Glutamatergic neuron (in vitro differentiated cells): ENCODE measurements around the gene TRIM17. TPM values are rescaled to one million over a fixed set of nuclear protein-coding genes. Genes with fewer than 3 reads are reported as not detected.

Experiments used
- DNase-seq: peaks from one replicate; pipeline ENCODE4 v3.0.0; 2022
- H3K27ac Mint-ChIP-seq: one replicate; pipeline ENCODE4 v1.8.0; 2020; ENCODE audit warnings: mild to moderate bottlenecking, mixed read lengths, inconsistent platforms; ENCODE audit not compliant: unreplicated experiment
- H3K27me3 Mint-ChIP-seq: one replicate; pipeline ENCODE4 v1.8.0; 2020; ENCODE audit warnings: mild to moderate bottlenecking, moderate library complexity, mixed read lengths, inconsistent platforms; ENCODE audit not compliant: unreplicated experiment
- H3K36me3 Mint-ChIP-seq: one replicate; pipeline ENCODE4 v1.8.0; 2020; ENCODE audit warnings: mild to moderate bottlenecking, mixed read lengths, inconsistent platforms; ENCODE audit not compliant: unreplicated experiment
- H3K4me1 Mint-ChIP-seq: one replicate; pipeline ENCODE4 v1.8.0; 2020; ENCODE audit warnings: mild to moderate bottlenecking, low read depth, mixed read lengths, inconsistent platforms; ENCODE audit not compliant: unreplicated experiment
- H3K4me3 Mint-ChIP-seq: one replicate; pipeline ENCODE4 v1.8.0; 2020; ENCODE audit warnings: mild to moderate bottlenecking, mixed read lengths, inconsistent platforms; ENCODE audit not compliant: unreplicated experiment
- H3K9me3 Mint-ChIP-seq: one replicate; pipeline ENCODE4 v1.8.0; 2020; ENCODE audit warnings: mild to moderate bottlenecking, moderate library complexity, mixed read lengths, inconsistent platforms; ENCODE audit not compliant: unreplicated experiment
- CTCF ChIP-seq: fragments of 200-600 bp; sonication (generic); IDR thresholded peaks from one replicate; pipeline ENCODE4 v1.5.0; 2021; ENCODE audit not compliant: partially characterized antibody, unreplicated experiment
- total RNA-seq: library from RNA; stranded (reverse); fragmentation: NEBNext Ultra II Directional; extraction: Animal tissue kit (Norgen Biotek cat#: 25700); gene quantifications from one replicate; pipeline ENCODE4 v1.2.1, GENCODE V29; 2021; ENCODE audit not compliant: unreplicated experiment

The TRIM17 gene
- total RNA-seq, 1 donor from 2014 or later, result not detected

- no peak for DNase-seq
- H3K4me1 Mint-ChIP-seq, result peaks cover 2% of the 10 kb centered on the region
- no peak overlapping the region for H3K4me3 Mint-ChIP-seq
- no peaks in the 10 kb centered on the region for H3K36me3 Mint-ChIP-seq
- no peak for TF ChIP-seq CTCF
- no peak overlapping the region for H3K27ac Mint-ChIP-seq
- peaks cover 2% of the 10 kb centered on the region for H3K9me3 Mint-ChIP-seq
- peaks cover 9% of the 10 kb centered on the region for H3K27me3 Mint-ChIP-seq
Observed at GRCh38 chr1:228450200-228450599, 33.5 kb upstream of the TRIM17 start.

- Mint-ChIP-seq H3K4me3 (no peak overlapping the region), H3K9me3 (peaks cover 2% of the 10 kb centered on the region), H3K27ac (no peak overlapping the region), H3K36me3 (no peaks in the 10 kb centered on the region), H3K4me1 (no peaks in the 10 kb centered on the region), H3K27me3 (peaks cover 20% of the 10 kb centered on the region)
- DNase-seq, result no peak
- no peak for TF ChIP-seq CTCF
Observed at GRCh38 chr1:228448372-228448771, 31.7 kb upstream of the TRIM17 start.

- Mint-ChIP-seq H3K9me3 (peaks cover 2% of the 10 kb centered on the region), H3K27me3 (peaks cover 22% of the 10 kb centered on the region), H3K27ac (no peak overlapping the region), H3K36me3 (peaks cover 5% of the 10 kb centered on the region), H3K4me3 (peak overlapping the region; percentile 63), H3K4me1 (no peaks in the 10 kb centered on the region)
- no peak for TF ChIP-seq CTCF
- DNase-seq, result no peak
Observed at GRCh38 chr1:228446852-228447251, 30.2 kb upstream of the TRIM17 start.

- Mint-ChIP-seq H3K9me3 (peaks cover 2% of the 10 kb centered on the region), H3K4me3 (peak overlapping the region; percentile 89), H3K4me1 (no peaks in the 10 kb centered on the region), H3K27ac (no peak overlapping the region), H3K36me3 (peaks cover 5% of the 10 kb centered on the region), H3K27me3 (peaks cover 22% of the 10 kb centered on the region)
- no peak for TF ChIP-seq CTCF
- peak; percentile 36 for DNase-seq
Observed at GRCh38 chr1:228445843-228446650, 29.4 kb upstream of the TRIM17 start.

GRCh38 chr1:228445490-228445842, 28.8 kb upstream of the TRIM17 start:
- Mint-ChIP-seq H3K27ac (no peak overlapping the region), H3K36me3 (peaks cover 5% of the 10 kb centered on the region)
- TF ChIP-seq CTCF, result no peak

More at GRCh38 chr1:228445490-228445842, 28.8 kb upstream of the TRIM17 start:
- Mint-ChIP-seq H3K4me3 (peak overlapping the region; percentile 89), H3K9me3 (peaks cover 2% of the 10 kb centered on the region), H3K4me1 (no peaks in the 10 kb centered on the region), H3K27me3 (peaks cover 22% of the 10 kb centered on the region)
- DNase-seq, result no peak
